MM.1S (cell line): ENCODE measurements around the gene USP24.

ENCODE experiments used
- DNase-seq: peaks from one replicate; pipeline ENCODE4 v3.0.0-alpha.2; 2015
- H2AFZ ChIP-seq: fragments of 300-600 bp; sonication (generic); 2 replicates; pipeline ENCODE4 v1.6.0; 2016; ENCODE audit warnings: antibody characterized with exemption, low read length
- H3F3A ChIP-seq: fragments of 300-600 bp; sonication (generic); 2 replicates; pipeline ENCODE4 v1.6.1; 2016; ENCODE audit warnings: mild to moderate bottlenecking, antibody characterized with exemption, low read length, moderate library complexity, mixed read lengths; ENCODE audit not compliant: insufficient read depth
- H3K27ac ChIP-seq: fragments of 300-600 bp; sonication (generic); 2 replicates; pipeline ENCODE4 v1.5.1; 2016; ENCODE audit warnings: mild to moderate bottlenecking, low read length
- H3K27me3 ChIP-seq: fragments of 300-600 bp; sonication (generic); replicated peaks from 2 replicates; pipeline ENCODE4 v1.6.0; 2016; ENCODE audit warnings: low read length; ENCODE audit not compliant: insufficient read depth
- H3K36me3 ChIP-seq: fragments of 300-600 bp; sonication (generic); replicated peaks from 2 replicates; pipeline ENCODE4 v1.6.1; 2016; ENCODE audit warnings: mild to moderate bottlenecking, low read length, mixed read lengths; ENCODE audit not compliant: insufficient read depth
- H3K4me1 ChIP-seq: fragments of 300-600 bp; sonication (generic); 2 replicates; pipeline ENCODE4 v1.6.1; 2016; ENCODE audit warnings: low read length, mixed read lengths
- H3K4me2 ChIP-seq: fragments of 300-600 bp; sonication (generic); 2 replicates; pipeline ENCODE4 v1.6.0; 2016; ENCODE audit warnings: low read depth, low read length
- H3K4me3 ChIP-seq: fragments of 300-600 bp; sonication (generic); 2 replicates; pipeline ENCODE4 v1.5.1; 2016; ENCODE audit warnings: low read length, mixed read lengths
- H3K79me2 ChIP-seq: fragments of 300-600 bp; sonication (generic); 2 replicates; pipeline ENCODE4 v1.6.1; 2016; ENCODE audit warnings: mixed run types, low read length, mixed read lengths
- H3K9ac ChIP-seq: fragments of 300-600 bp; sonication (generic); 2 replicates; pipeline ENCODE4 v1.6.1; 2016; ENCODE audit warnings: low read length, mixed read lengths
- H3K9me2 ChIP-seq: fragments of 300-600 bp; sonication (generic); replicated peaks from 2 replicates; pipeline ENCODE4 v1.6.1; 2016; ENCODE audit warnings: mild to moderate bottlenecking, low read length, mixed read lengths; ENCODE audit not compliant: insufficient read depth
- H3K9me3 ChIP-seq: fragments of 300-600 bp; sonication (generic); replicated peaks from 2 replicates; pipeline ENCODE4 v1.6.1; 2016; ENCODE audit warnings: mild to moderate bottlenecking, low read length, mixed read lengths; ENCODE audit not compliant: insufficient read depth
- H4K20me1 ChIP-seq: fragments of 300-600 bp; sonication (generic); 2 replicates; pipeline ENCODE4 v1.6.1; 2016; ENCODE audit warnings: mild to moderate bottlenecking, low read length, moderate library complexity, mixed read lengths; ENCODE audit not compliant: insufficient read depth
- EZH2 ChIP-seq: fragments of 300-600 bp; sonication (generic); optimal IDR thresholded peaks from 2 replicates; pipeline ENCODE3; 2017; ENCODE audit warnings: low read depth, mild to moderate bottlenecking, antibody characterized with exemption, low read length, mixed read lengths
- EZH2phosphoT487 ChIP-seq: fragments of 300-600 bp; sonication (generic); IDR thresholded peaks from 2 replicates; pipeline ENCODE4 v1.6.1; 2018; ENCODE audit warnings: antibody characterized with exemption, low read length
- TF ChIP-seq, protein P1 (sequence below): fragments of 300-600 bp; sonication (generic); IDR thresholded peaks from 2 replicates; pipeline ENCODE4 v1.5.1; 2016; ENCODE audit warnings: antibody characterized with exemption, low read length, mixed read lengths

Gene USP24

DNA sequence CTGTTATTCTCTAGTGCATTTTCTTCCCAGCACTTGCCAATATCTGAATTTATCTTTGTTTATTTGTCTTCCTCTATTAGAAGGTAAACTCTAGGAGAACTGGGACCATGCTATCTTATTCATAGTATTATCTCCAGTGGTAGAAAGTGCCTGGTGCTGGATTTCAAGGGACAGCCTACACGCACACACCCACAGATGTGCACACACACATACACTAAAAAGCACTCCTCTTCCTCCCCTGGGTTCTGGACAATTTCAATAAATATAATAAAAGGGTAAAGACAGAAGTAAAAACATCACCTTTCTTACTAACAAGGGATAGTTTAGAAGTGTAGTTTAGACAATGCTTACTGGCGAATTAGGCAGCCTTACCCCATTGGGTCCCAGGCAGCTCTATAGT lies 28.5 kb upstream of the USP24 start:
- no peak for DNase-seq
- no peak overlapping the region for H2AFZ ChIP-seq
- H3K27me3 ChIP-seq, result no peaks in the 10 kb centered on the region
- H3K4me2 ChIP-seq, result no peak overlapping the region
- no peaks in the 10 kb centered on the region for H3K9me3 ChIP-seq
- no peaks in the 10 kb centered on the region for H3K4me1 ChIP-seq
- no peak overlapping the region for H3K27ac ChIP-seq
- no peak for TF ChIP-seq EZH2phosphoT487
- no peak for TF ChIP-seq EZH2
- TF ChIP-seq, protein P1, sequence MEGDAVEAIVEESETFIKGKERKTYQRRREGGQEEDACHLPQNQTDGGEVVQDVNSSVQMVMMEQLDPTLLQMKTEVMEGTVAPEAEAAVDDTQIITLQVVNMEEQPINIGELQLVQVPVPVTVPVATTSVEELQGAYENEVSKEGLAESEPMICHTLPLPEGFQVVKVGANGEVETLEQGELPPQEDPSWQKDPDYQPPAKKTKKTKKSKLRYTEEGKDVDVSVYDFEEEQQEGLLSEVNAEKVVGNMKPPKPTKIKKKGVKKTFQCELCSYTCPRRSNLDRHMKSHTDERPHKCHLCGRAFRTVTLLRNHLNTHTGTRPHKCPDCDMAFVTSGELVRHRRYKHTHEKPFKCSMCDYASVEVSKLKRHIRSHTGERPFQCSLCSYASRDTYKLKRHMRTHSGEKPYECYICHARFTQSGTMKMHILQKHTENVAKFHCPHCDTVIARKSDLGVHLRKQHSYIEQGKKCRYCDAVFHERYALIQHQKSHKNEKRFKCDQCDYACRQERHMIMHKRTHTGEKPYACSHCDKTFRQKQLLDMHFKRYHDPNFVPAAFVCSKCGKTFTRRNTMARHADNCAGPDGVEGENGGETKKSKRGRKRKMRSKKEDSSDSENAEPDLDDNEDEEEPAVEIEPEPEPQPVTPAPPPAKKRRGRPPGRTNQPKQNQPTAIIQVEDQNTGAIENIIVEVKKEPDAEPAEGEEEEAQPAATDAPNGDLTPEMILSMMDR, result no peak
- no peaks in the 10 kb centered on the region for H3K36me3 ChIP-seq
- H3K9me2 ChIP-seq, result no peaks in the 10 kb centered on the region
- no peaks in the 10 kb centered on the region for H3F3A ChIP-seq
- no peak overlapping the region for H3K4me3 ChIP-seq
- H3K79me2 ChIP-seq, result no peaks in the 10 kb centered on the region
- no peaks in the 10 kb centered on the region for H4K20me1 ChIP-seq
- no peak overlapping the region for H3K9ac ChIP-seq

DNA sequence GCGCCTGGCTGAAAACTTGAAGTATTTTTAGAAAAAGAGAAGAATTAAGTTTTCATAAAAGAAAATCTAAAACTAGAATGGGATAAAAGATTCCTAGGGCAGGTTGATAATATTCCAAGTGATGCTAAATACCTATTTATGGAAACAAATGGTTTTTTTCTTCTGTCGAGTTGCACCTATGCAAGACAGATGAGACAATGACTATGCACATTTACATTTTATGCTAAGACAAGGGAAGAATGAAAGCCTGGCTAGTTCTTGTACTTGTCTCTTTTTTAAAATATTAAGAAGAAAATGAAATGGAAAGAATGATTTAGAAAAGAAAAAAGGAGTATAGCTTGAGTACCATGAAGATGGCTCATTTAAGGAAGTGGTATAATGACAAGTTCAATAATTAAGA lies 24.4 kb upstream of the USP24 start:
- H3F3A ChIP-seq, result no peaks in the 10 kb centered on the region
- no peak overlapping the region for H3K9ac ChIP-seq
- TF ChIP-seq, protein P1, result no peak
- TF ChIP-seq EZH2phosphoT487, result no peak
- no peak for TF ChIP-seq EZH2
- H3K9me3 ChIP-seq, result no peaks in the 10 kb centered on the region
- no peak for DNase-seq
- H3K4me2 ChIP-seq, result no peak overlapping the region
- no peak overlapping the region for H3K27ac ChIP-seq
- no peak overlapping the region for H3K4me3 ChIP-seq
- H3K79me2 ChIP-seq, result no peaks in the 10 kb centered on the region
- 0 out of 2 replicates have a peak, but pooled peaks cover 4% of the 10 kb centered on the region for H3K4me1 ChIP-seq
- H3K9me2 ChIP-seq, result no peaks in the 10 kb centered on the region
- H4K20me1 ChIP-seq, result no peaks in the 10 kb centered on the region
- no peaks in the 10 kb centered on the region for H3K27me3 ChIP-seq
- H2AFZ ChIP-seq, result no peak overlapping the region
- no peaks in the 10 kb centered on the region for H3K36me3 ChIP-seq

DNA sequence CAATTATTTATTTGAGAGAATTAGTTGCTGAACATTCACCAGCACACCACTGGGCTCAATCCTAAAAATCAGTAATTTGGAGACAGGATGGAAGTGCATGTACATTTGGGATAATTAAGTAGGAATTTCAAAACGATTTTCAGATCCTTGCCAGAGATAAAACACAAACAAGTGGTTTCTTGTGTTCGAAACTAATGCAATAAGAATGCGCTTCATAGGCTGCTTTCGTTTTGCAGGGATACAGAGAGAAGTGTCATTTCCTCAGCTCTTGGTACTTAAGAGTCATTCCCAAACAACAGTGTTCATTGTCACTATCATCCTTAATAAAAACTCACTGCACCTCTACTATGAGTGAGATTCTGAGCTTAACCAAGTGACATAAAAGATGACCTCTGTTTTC lies 20.6 kb upstream of the USP24 start:
- Histone ChIP-seq H3K36me3 (no peaks in the 10 kb centered on the region), H3K4me1 (0 out of 2 replicates have a peak, but pooled peaks cover 4% of the 10 kb centered on the region), H3K9ac (no peak overlapping the region), H3K4me3 (peak overlapping the region; percentile 31; the same call in 1 of the 2 replicates), H3K79me2 (no peaks in the 10 kb centered on the region), H3K27ac (no peak overlapping the region), H3F3A (no peaks in the 10 kb centered on the region), H3K4me2 (peak overlapping the region; percentile 74; the same call in 1 of the 2 replicates), H4K20me1 (no peaks in the 10 kb centered on the region), H3K9me2 (no peaks in the 10 kb centered on the region), H3K27me3 (no peaks in the 10 kb centered on the region), H2AFZ (peak overlapping the region; percentile 65), H3K9me3 (no peaks in the 10 kb centered on the region)
- DNase-seq, result peak; percentile 58
- no peak for TF ChIP-seq EZH2
- no peak for TF ChIP-seq EZH2phosphoT487

DNA sequence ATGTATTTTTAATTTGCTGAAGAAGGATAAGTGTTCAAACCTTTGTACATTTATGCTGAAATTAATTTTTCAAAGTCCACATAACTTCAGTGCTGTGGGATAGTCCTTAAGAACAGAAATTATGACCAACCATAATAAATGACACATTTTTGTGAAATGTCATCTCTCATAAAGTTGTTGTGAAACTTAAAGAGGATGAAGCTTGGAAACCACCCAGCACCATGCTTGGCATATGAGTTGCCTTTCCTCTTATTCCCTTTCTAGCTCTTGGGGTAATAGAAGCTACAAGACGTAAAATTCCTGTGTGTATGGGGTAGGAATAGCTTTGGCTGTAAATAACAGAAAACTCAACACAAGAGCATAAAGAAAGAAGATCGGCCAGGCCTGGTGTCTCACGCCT lies 18.9 kb upstream of the USP24 start:
- H3K36me3 ChIP-seq, result no peaks in the 10 kb centered on the region
- 0 out of 2 replicates have a peak, but pooled peaks cover 4% of the 10 kb centered on the region for H3K4me1 ChIP-seq
- no peak overlapping the region for H3K4me3 ChIP-seq
- no peaks in the 10 kb centered on the region for H4K20me1 ChIP-seq
- no peaks in the 10 kb centered on the region for H3K79me2 ChIP-seq
- no peak for DNase-seq
- no peaks in the 10 kb centered on the region for H3F3A ChIP-seq
- H3K9me3 ChIP-seq, result no peaks in the 10 kb centered on the region
- H3K27ac ChIP-seq, result no peak overlapping the region
- TF ChIP-seq EZH2 (no peak), EZH2phosphoT487 (no peak)
- TF ChIP-seq, protein P1, result no peak
- no peaks in the 10 kb centered on the region for H3K27me3 ChIP-seq
- no peak overlapping the region for H3K4me2 ChIP-seq
- H3K9ac ChIP-seq, result no peak overlapping the region
- H3K9me2 ChIP-seq, result no peaks in the 10 kb centered on the region
- no peak overlapping the region for H2AFZ ChIP-seq
